ENCODE data around the gene GPRC5A. TPM values are rescaled to one million over a fixed set of nuclear protein-coding genes. Genes with fewer than 3 reads are reported as not detected.

Gene GPRC5A
- polyA plus RNA-seq, 4 donors, result 6.8 to 10.7 (median 9.4) TPM

DNA sequence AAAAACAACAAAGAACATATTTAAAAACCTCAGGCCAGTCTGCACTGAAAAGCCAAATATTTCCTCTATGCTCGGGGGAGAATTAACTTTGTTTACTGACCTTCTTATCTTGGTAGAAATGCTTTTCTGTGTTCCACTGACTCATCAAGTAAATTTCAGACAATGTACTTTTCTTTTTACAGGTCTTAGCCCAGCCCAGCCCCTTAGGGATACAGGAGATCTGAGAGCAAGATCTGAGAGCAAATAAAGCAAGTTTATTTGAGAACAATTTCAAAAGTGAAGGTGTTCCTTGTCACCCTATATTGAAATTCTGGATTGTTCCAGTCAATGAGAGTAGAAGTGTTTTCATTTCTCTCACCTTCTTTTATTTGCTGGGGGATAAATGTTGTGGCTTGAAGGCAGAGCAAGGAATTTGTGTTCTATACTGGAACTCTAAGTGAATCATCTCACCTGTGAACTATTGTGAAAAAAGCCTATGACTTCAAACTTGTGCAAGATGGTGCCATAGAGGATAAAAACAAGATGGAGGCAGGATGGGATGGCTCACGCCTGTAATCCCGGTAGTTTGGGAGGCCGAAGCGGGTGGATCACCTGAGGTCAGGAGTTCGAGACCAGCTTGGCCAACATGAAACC is 7.9 kb upstream of the GPRC5A start:
- DNase-seq (ENCODE audit: low read depth in 4 of 4, low spot score in 2 of 4), result no peak

DNA sequence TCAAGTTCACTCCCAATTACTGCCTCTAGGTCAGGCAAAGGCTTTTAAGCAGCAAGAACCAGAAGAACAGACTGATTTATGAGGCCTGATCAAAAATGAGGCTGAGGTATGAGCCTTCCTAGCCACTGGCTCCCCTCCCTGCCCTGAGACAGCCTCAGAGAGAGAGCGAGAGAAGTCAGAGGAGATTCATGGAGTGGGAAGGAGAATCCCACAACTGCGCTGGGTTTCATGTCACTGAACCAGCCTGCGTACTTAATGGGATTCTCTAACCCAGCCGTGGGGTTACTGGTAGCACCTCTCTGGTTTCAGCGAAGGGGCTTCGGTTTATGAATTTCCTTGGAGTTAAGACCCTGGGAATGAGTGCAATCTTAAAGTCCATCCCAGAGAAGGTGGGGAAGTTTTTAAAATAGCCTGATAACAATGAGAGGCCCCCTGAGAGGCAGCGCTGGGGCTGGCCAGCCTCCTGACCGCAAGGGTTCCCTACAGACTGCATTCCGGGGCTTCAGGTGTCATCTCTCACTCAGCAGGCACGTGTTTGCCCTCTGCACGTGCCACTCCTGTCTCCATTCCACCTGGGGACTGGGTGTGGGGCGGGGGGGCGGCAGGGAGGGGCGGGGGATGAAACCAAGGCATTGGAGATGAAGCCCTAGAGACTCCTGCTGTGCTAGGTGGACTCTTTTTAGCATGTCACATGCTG is 6.1 kb upstream of the GPRC5A start:
- DNase-seq (ENCODE audit: low read depth in 4 of 4, low spot score in 2 of 4), result no peak

DNA sequence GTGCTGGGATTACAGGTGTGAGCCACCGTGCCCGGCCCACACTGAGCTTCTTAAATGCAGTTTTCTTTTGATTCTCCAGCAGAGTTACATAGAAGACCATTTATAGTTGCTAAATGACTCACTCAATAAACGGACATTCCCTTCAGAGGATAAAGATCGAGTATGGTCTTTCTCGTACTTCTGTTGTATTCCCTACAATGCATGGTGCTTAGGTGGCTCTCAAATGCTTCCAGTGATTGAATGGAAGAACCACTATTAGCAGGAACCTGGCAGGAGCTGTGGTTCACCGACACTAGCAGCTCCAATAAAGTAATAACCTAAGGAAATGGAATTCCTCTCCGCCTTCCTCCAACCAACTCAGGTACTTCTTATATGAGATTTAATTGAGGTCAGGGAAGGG is 3.9 kb upstream of the GPRC5A start:
- DNase-seq (ENCODE audit: low read depth in 4 of 4, low spot score in 2 of 4), result no peak

DNA sequence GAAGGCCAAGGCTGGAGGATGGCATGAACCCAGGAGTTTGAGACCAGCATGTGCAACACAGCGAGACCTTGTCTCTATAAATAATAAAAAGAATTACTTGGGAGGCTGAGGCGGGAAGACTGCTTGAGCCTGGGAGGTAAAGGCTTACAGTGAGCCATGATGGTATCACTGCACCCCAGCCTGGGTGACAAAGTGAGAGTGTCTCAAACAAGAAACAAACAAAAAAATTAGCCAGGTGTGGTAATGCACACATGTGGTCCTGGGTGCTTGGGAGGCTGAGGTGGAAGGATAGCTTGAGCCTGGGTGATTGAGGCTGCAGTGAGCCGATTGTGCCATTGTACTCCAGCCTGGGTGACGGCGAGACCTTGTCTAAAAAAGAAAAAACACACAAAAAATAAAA is 1.7 kb upstream of the GPRC5A start:
- no peak for DNase-seq (ENCODE audit: low read depth in 4 of 4, low spot score in 2 of 4)

DNA sequence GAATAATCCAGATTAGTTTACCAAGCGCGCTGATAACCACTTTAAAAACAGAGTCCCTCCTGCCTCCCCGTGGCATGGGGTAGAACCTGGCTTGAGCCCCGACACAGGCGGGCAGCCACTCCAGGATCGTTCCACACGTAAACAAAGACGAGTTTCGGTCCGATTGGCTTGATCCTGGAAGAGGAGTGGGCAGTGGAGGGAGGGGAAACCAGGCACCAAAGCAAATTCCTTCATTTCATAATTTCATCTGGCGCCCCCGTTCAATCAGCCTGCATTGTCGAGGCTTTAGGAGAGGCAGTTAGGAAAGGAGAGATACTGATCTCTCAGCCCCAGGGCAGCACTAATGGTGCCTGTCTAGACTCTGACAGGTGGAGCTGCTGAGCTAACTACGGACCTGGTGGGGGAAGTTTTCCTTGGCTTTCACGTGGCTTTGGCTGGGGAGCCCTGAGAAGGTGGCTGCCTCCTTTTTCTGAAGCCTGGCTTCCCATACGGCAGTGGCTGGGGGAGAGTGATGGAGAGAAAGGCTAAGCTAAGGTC is 751 bp upstream of the GPRC5A start:
- peak in 2 of 4 donors; percentile 63 to 67 for DNase-seq (ENCODE audit: low read depth in 4 of 4, low spot score in 2 of 4)

DNA sequence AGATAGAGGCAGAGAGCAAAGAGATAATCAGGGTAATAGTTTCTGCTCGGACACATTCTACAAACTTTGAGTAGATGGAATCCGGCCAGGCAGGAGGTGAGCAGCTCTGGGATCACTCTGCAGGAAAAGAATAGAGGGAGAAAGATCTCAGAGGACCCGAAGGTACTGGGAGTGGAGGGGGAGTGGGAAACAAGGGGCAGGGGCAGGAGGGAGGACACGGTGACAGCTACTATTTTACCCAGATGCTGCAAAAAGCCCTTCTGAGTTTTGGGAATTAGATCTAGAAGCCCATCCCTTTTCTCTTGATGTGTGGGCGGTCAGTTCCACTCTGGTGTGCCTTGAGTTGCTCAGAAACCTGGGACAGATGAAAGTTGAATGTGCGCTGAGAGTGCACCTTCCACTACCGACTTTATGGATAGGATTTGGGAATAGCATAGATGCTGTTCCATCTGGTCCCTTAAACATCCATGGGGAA is 556 bp downstream of the GPRC5A start:
- DNase-seq (ENCODE audit: low read depth in 4 of 4, low spot score in 2 of 4), result no peak

DNA sequence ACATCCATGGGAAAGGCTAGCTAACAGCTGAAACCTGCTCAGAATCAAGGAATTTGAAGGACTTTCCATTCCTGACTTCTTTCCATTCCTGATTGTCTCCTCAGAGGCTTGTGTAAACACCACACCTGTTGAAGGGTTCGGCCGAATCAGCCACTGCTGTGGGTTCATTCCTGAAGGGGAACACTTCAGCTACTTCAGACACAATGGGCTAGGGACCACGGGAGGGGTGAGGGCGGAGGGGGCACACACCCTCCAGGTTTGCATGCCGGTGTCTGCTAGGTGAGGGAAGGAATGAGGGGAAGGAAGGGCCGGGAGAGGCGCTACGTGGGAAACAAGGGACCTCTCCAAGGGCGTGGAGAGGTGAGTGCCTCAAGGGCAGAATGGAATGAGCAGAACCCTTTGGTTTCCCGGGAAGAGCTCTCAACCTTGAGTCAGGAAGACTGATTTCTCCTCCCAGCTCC is 1.3 kb downstream of the GPRC5A start:
- no peak for DNase-seq (ENCODE audit: low read depth in 4 of 4, low spot score in 2 of 4)

DNA sequence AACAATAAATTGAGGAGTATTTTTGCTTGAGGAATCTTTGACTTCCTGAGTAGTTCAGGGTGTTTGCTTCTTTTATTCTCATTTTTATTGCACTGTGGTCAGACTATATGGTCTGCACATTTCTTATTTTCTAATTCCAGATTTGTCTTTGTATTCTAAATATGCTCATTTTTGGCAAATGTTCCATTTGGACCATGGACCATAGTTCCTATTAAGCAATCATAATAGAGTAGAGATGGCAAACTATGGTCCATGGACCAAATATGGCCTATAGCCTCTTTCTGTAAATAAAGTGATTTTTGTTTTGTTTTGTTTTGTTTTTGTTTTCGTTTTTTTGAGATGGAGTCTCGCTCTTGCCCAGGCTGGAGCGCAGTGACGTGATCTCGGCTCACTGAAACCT is 2.1 kb downstream of the GPRC5A start:
- no peak for DNase-seq (ENCODE audit: low read depth in 4 of 4, low spot score in 2 of 4)

DNA sequence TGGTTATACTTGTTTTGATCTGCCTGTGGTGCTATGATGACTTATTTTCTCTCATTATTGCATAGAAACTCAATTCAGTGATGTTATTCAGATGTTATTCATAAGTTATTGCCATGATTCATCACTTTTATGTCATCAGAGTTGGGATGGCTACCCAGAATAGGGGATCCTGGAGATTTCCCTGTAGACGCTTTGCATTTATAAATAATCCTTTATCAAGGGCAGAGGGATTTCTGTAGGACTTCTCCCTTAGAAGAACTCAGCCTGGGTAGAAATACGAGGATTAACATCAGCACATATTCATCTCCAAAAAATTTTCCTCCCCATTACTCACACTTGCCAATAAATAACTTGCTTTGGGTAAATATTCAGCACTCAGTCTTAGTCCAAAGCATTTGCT is 4.9 kb downstream of the GPRC5A start:
- no peak for DNase-seq (ENCODE audit: low read depth in 4 of 4, low spot score in 2 of 4)

DNA sequence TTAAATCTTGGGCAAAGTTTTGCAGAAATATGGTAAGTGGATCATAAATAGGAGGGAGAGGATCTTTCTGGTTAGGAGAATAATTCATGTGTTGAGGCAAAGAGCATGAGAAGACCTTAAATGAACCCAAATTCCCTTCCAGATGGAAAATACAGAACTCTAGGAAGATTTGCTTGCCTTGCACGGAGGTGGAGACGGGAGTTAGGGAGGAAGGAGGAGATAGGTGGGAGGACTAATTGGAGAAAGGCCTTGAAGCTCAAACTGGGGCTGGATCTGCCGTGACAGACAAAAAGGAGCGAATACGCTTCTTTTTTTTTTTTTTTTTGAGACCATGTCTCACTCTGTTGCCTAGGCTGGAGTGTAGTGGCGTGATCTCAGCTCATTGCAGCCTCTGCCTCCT is 5.9 kb downstream of the GPRC5A start:
- DNase-seq (ENCODE audit: low read depth in 4 of 4, low spot score in 2 of 4), result no peak

DNA sequence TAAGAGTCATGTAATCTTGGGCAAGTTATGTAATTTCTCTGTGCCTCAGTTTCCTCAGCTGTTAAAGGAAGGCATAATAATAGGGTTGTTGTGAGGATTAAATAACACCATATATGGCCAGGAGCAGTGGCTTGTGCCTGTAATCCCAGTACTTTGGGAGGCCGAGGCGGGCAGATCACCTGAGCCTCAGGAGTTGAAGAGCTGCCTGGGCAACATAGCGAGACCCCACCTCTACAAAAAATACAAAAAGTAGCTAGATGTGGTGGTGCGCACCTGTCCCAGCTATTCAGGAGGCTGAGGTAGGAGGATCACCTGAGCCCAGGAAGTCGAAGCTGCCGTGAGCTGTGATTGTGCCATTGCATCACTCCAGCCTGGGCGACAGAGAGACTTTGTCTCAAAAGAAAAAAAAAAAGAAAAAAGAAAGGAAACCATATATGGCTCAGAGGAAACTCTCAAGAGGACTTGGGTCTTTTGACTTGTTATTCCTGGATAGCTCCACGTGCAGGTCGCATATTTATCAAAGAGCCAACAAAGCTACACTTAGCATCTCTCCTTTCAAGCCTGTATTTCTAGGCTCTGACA is 6.9 kb downstream of the GPRC5A start:
- no peak for DNase-seq (ENCODE audit: low read depth in 4 of 4, low spot score in 2 of 4)

DNA sequence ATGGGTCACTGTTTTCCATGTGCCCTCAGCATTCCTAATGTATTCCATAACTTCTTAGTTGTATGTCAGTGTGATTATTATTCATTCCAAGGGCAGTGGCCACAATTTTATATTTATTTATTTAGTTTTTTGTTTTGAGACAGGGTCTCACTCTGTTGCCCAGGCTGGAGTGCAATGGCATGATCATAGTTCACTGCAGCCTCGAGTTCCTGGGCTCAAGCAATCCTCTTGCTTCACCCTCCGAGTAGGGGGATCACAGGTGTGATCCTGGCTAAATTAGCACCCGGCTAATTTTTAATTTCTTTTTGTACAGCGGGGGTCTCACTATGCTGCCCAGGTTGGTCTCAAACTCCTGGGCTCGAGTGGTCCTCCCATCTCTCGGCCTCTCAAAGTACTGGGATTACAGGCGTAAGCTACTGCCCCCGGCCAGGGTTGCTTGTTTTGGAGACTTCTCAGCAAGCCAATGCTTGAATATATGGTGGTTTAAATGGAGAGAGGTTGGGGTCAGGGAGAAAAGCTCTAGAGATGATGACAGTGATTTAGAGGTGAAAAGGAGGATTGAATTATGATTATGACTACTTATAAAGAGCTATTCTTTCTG is 7.6 kb downstream of the GPRC5A start:
- DNase-seq (ENCODE audit: low read depth in 4 of 4, low spot score in 2 of 4), result no peak

DNA sequence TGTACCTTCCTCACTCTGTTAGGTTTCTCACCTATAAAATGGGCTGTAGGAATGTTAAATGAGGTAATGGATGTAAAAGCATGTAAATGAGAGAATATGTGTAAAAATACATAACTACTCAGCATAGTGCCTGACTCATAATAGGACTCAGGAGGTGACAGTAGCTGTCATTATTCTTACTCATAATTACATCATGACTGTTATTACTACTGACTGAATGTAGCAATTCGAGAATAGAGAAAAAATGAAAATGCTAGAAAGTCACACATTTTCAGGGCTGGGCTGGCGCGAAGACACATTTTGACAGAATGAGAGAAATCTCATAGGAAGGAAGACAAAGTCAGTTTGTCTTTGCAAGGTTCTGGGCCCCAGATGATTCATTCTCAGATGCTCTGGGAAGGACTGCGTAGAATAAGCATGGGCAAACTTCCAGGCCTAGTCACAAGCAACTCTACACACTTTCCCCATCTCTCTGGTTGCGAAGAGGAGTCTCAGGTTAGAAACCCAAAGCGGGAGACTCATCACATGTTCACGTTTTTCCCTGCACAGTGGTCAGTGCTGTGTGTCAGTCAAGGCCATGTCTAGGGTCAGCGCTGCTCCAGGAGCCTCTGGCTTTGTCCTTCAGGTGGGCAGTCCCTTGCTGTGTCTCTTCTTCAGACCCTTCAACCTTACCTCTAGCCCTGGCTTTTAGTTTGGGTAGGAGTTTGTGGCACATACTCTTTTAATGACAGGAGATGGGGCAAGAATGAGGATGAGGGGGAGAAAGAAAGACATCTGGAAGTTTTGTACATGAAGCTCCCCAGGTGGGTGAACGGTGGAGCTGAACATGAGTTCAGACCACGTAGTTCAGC is 8.4 kb downstream of the GPRC5A start:
- no peak for DNase-seq (ENCODE audit: low read depth in 4 of 4, low spot score in 2 of 4)

DNA sequence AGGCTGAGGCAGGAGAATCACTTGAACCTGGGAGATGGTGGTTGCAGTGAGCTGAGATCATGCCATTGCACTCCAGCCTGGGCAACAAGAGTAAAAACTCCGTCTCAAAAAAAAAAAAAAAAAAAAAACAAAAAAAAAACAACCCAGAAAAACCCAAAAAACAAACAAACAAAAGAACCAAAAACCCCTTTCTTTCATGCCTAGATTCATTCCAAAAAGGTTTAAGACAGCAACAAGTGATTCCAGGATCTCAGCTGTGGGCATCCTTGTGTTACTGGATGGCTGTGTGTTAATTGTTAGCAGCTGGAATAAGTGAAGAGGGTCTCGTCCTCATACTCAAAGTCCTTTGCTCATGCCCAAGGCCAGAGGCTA is 9.4 kb downstream of the GPRC5A start:
- no peak for DNase-seq (ENCODE audit: low read depth in 4 of 4, low spot score in 2 of 4)

DNA sequence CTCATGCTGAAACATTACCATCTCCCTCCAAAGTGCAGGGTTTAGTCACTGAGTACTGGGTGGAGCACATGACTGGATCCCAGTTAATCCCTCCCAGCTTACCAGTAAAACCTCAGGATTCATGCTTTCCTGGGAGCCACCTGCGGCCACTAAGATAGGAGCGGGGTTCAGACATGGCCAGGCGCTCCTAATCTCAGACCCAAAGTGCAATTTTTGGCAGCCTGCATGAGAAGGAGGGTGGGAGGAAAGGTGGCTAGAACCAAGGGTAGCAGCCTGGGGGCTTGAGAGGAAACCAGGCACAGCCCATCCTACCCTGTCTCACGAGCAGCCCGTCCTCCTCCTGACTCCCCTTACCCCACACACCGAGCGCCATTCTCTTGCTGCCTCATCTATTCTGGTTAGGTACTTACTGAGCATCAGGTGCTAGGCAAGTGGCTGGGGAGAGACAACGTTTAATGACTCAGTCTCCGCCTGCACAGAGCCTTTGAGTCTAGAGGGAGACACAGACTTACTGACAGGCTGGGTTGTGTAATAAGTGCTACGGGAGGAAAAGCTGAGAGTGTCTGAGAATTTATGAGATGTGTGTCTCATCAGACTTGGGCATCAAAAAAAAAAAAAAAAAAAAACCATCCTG is 9.9 kb downstream of the GPRC5A start:
- DNase-seq (ENCODE audit: low read depth in 4 of 4, low spot score in 2 of 4), result no peak

DNA sequence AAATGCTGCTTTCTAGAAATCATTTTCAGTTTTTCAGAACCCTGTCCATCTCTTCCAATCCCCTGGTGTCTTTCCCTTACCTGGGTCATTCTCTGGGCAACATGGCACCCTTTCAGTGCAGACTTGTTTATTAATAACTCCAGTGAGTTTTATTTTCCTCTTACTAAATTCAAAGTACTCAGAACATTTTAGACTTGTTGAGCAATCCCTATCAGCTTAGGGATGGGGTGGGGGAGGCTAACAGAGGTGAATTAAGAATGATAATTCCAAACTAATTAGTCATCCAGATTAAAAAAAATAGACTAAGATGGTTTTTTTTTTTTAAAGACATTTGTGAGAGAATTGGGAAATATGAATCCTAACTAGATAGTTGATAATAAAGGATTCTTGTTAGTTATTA is 10.7 kb downstream of the GPRC5A start:
- DNase-seq (ENCODE audit: low read depth in 4 of 4, low spot score in 2 of 4), result no peak

DNA sequence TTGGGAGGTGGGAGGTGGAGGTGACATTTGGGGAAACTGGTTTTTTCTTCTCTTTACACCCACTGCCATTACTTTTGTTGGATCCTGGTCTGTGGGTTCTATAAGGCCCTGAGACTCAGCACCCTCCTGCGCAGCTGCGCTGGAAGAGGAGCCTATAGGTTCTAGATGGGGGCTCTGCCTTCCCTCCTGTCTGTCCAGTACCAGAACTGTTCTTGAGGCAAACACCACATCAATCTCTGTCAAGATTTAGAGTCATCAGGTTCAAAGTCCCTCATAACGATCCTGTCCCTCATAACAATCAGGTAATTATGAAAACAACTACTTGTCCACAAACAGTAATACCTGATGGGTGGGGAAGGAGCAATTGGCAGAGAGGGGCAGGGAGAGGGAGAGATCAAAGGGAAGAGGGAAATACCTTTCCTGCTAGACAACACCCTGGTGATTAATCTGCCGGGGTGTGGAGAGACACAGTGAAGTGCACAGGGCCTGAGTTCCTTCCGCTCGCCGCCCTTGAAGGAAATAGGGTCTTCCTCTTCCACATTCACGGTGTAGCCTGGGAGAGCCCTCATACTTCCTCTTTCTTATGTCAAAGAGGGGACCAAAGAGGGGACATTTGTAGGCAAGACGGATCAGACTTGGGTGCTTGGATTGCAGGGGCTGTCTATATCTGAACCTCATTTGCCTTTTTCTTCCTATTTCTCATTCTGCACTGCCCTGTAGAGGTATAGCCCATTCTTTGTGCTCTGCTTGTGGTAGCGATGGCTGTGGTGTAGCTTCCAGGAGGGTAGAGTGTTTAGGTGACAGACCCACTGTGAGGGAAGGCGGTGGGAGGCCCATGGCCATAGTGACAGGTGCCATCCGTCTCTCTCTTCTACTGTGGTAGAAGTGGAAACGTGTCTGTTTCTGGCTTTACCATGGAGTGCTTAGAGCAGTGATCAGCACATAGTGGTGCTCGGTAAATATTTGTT is 12.6 kb downstream of the GPRC5A start:
- DNase-seq (ENCODE audit: low read depth in 4 of 4, low spot score in 2 of 4), result no peak

DNA sequence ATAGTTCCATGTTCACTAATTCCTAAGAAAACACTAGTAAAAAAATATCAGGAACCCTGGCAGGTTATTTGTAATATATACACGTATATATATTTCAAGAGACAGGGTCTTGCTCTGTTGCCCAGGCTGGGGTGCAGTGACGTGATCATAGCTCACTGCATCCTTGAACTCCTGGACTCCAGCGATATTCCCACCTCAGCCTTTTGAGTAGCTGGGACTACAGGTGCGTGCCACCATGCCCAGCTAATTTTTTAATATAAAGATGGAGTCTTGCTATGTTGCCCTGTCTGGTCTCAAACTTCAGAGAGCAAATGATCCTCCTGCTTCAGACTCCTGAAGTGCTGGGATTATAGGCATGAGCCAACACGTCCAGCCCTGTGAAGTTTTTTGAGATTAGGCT is 16.2 kb downstream of the GPRC5A start:
- no peak for DNase-seq (ENCODE audit: low read depth in 4 of 4, low spot score in 2 of 4)

DNA sequence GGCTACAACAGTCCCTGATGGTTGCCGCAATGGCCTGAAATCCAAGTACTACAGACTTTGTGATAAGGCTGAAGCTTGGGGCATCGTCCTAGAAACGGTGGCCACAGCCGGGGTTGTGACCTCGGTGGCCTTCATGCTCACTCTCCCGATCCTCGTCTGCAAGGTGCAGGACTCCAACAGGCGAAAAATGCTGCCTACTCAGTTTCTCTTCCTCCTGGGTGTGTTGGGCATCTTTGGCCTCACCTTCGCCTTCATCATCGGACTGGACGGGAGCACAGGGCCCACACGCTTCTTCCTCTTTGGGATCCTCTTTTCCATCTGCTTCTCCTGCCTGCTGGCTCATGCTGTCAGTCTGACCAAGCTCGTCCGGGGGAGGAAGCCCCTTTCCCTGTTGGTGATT is 16.9 kb downstream of the GPRC5A start:
- DNase-seq (ENCODE audit: low read depth in 4 of 4, low spot score in 2 of 4), result no peak
